ENCODE results near the gene CDH13.

The CDH13 gene

DNA sequence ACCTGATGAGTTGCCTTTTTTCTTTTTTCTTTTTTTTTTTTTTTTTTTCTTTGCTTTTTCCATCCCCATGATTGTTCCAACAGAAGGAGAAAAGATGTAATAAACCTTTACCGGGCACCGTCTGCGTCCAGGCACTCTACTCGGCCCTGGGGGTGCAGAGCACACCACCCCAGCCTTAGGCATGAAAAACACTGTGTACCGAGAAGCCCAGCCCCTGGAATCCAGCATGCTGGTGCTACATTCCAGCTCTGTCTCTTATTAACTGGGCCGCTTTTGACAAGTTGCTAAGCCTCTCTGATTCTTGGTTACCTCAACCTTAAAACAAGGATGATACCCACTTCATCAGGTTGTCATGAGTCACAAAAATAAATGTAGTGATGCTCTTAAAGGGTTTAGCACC lies 1117.0 kb downstream of the CDH13 start:
- DNase-seq, result no peak

GRCh38 chr16:83744441-83744981 lies 1117.7 kb downstream of the CDH13 start:
- DNase-seq, result no peak

- no peak for DNase-seq
Observed at GRCh38 chr16:83746611-83747010, 1119.8 kb downstream of the CDH13 start.

DNA sequence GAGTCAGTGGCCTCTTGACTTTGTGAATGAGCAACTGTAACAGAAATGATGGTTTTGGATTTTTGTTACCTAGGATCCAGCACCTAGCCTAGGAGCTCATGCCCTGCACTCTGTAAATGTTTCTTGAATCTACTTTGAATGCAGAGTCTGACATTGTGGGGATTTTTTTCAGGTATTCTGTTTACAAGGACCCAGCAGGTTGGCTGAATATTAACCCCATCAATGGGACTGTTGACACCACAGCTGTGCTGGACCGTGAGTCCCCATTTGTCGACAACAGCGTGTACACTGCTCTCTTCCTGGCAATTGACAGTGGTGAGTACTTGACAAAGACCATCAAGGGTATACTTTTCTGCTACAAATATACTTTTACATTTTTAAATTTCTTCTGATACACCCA lies 1121.2 kb downstream of the CDH13 start:
- DNase-seq, result no peak

DNA sequence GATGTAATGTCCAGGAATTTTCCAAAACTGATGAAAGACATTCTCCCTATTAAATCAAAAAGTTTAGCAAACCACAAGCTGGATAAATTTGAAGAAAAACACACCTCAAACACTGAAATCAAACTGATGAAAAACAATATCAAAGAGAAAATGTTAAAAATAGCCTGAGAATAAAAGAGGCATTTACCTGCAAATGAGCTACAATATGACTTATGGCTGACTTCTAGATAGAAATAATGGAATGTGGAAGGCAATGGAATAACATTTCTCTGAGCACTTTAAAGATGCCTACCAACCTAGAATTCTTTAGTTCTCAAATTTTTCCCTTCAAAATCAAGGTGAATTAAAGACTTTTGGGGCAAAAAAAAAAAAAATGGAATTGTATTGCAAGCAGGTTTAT lies 1128.6 kb downstream of the CDH13 start:
- DNase-seq, result no peak

DNA sequence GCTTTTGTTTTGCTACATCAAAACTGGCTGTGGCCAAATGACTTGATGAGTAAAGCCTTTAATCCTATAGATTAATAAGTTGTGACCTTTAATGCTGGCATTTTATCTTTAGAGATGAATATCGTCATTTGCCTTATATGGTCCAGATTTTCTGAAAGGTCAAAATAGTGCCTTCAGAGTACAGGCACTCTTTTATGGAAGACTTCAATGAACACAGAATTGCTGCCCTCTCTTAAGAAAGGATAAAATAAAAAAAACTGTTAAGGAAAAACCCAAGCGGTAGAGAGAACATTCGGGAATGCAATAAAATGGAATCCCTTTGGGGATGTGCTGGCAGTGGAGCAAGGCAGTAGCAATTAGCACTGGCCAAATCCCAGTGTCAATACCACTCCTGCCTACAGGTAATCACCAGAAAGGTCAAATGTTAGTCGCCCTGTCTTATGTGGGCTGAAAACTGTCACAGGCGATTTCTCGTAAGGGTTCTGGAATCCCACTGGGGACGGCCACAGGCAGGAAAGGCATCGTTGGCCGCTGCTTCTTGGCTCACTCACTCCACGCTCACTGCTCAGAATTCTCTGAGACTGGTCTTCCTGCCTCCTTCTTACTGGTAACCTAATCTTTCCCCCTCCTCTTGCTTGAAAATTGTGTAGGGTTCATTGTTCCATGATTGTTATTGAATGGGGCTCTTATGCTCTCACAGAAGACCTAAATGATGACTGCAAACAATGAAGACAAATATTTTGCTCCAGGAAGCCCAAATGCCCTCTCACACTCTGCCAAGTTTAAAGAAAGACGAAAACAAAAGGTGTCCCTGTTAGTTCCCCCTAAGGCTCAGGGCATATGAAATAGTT lies 1135.6 kb downstream of the CDH13 start:
- no peak for DNase-seq

GRCh38 chr16:83762992-83763358 lies 1136.2 kb downstream of the CDH13 start:
- DNase-seq, result no peak

GRCh38 chr16:83768986-83769385 lies 1142.2 kb downstream of the CDH13 start:
- DNase-seq, result no peak

- no peak for DNase-seq
Observed at GRCh38 chr16:83769397-83770008, 1142.7 kb downstream of the CDH13 start.

DNA sequence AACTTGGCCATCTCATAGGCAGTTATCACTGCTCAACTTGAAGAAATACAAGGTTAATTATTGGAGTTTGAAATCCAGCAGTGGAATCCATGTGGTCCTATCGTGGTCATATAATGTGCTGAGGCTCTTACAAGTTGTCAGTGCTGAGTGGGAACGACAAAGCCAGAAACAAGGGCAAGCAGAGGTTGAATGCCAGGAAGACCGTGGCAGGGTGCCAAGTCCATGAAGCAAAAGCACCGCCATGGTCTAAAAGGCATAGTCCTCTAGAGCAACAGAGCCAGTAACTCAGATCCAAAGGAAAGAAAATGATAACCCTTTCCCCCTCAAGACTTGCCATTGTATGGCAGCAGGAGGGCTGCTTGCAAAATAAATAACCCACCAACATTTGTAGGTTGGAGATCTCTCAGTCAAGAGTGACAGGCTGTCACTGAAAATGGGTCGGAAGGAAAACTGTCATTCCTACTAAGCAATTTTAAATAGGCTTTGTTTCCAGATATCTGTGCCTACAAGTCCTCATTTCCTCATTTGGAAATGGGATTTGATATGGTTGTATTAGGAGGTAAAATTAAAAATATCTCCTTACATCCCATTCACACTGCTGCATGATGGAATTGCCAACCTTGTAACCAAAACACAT lies 1144.7 kb downstream of the CDH13 start:
- DNase-seq, result no peak

DNA sequence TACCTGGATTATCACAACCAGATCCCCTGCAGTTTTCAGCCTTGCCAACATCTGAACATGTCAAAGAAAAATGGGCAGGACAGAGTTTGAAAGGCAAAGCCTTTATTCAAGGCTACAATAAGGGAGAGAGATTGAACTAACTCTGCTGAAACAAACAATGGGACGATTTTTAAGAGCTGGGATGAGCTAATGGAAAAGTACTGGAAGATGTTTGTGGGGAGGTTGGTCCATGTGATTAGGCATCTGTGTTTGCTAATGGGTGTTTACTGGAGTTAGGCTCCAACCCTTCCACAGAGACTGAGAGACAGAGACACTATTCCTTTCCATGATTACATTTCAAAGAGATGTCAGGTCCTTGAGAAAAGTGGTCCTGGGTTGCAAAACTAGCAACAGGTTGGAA lies 1146.0 kb downstream of the CDH13 start:
- no peak for DNase-seq

GRCh38 chr16:83774066-83774465 lies 1147.3 kb downstream of the CDH13 start:
- DNase-seq, result no peak

DNA sequence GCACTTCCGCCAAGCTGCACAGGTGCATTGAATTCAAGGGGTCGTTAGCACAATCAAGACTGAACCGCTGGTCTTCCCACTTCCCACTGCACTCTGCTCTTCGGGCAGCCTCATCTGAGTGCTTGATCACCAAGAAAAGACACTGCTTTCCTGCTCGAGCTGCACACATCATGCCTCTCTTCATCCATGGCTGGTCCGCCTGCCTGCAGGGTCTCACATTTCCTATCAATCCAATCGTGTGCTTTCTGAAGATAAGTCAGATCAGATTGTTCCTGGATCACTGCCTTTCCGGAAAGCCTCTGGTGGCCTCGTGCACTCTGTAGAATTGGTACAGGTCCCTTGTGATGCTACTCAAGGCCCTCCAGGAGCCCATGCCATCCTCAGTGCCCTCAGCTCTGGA lies 1150.2 kb downstream of the CDH13 start:
- DNase-seq, result no peak

GRCh38 chr16:83779886-83780285 lies 1153.1 kb downstream of the CDH13 start:
- DNase-seq, result no peak

- DNase-seq, result no peak
Observed at GRCh38 chr16:83785455-83785854, 1158.7 kb downstream of the CDH13 start.

DNA sequence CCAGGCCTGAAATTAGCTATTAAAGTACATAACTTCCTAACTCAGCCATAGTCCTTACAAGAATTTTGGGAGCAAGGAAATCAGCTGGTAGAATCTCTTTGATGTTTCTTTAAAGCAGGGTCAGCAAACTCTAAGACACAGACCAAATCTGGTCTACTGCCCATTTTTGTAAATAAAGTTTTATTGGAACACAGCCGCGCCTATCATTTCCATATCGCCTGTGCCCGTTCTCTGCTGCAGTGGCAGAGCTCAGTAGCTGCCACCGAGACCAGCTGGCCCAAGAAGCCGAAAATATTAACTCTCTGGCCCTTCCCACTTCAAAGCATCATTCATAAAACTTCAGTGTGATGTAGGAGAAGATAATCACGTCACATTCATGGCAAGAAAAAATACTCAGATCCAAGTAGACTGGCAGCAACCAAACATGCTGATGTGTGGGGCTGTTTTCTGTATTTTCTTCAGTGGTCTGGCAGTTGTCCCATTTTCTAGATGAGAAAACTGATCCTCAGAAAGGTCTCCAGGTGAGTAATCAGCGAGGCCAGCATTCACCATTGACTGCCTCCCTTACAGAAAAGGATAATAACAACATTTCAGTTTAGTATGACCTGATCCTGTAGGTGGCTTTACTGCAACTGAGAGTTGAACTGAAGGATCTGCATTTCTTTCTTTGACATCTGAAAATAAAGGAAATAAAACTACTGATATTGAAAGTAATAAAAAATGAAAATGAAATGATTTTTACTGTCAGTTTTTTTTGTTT lies 1163.1 kb downstream of the CDH13 start:
- no peak for DNase-seq

DNA sequence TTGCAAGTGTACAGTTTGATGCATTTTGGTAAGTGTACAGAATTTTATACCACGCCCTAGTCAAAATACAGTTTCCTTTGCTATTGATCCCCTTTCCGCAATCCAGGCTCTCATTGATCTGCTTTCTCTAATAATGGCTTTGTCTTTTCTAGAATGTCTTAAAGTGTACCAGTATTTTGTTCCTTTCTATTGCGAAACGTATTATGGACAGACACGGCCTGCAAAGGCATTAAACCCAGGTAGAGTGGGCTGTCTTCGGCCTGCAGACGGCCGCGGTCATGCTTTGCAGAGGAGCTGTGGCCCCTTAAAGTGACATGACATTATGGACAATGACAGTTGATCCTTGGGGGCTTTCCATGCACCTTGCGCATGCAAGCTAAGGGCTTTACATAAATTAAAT lies 1165.1 kb downstream of the CDH13 start:
- DNase-seq, result no peak

DNA sequence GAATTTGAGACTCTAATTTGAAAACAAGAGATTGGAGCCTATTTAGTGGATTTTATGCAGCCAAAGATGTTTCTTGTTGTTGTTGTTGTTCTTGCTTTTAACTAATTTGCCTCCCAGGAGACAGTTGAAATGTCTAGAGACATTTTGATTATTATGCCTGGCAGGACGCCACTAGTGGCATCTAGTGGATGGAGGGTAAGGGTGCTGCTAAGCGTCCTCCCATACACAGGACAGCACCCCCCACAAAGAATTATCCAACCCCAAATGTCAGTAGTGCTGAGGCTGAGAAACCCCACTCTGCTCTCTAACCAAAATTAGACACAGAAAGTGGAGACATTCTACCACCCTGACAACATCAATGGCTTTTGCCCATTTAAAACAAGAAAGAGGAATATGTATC lies 1165.6 kb downstream of the CDH13 start:
- no peak for DNase-seq

DNA sequence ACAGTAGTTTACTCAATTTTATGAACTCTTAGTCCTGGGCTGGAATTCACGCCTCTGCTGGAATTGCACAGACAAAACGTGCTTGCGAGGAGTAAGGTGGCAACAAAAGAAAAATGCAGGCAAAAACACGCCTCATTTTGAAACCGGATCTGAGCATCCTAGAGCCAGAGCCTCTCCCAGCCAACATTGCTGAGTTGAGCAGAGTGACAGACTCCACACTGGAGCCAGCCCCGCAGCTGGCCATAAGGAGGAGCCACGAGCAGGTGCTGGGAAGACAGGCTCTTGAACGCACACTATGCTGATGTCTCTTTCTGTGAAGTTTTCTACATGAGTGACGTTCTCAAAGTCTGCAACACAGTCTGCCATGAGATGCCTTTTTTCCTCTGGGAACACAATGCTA lies 1166.4 kb downstream of the CDH13 start:
- no peak for DNase-seq

DNA sequence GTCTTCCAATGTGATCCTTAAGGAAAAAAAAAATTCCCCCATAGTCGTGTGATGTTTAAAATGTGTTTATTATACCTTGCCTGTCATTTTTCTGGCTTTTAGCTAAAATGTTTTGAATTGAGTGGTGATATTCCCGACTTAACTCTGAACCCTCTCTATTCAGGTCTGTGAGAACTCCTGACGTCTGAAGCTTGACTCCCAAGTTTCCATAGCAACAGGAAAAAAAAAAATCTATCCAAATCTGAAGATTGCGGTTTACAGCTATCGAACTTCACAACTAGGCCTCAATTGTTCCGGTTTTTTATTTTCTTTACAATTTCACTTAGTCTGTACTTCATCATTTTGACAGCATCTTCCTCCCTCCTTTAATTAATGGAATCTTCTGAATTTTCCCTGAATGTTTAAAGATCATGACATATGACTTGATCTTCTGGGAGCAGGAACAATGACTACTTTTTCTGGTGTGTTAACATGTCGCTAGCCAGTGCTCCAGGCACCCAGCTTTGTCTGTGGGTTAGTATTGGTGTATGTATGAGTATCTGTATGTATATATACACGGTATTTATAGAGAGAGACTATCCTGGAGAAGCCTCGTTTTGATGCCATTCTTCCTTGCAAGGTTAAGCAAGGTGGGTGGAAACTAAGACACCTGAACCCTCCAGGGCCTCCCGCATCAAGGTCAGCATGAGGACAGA lies 1168.2 kb downstream of the CDH13 start:
- no peak for DNase-seq

- no peak for DNase-seq
Observed at GRCh38 chr16:83797013-83797412, 1170.2 kb downstream of the CDH13 start.

GRCh38 chr16:83799336-83799735 lies 1172.6 kb downstream of the CDH13 start:
- no peak for DNase-seq

GRCh38 chr16:83802135-83802534 lies 1175.4 kb downstream of the CDH13 start:
- DNase-seq, result no peak

Data from activated CD4-positive, alpha-beta T cell treated with anti-CD3 and anti-CD28 coated beads for 4 hours (primary cell).